Testis (tissue), 3 donors: ENCODE measurements around the gene MTA1. TPM values are rescaled to one million over a fixed set of nuclear protein-coding genes. Genes with fewer than 3 reads are reported as not detected.

ENCODE experiments used
- DNase-seq: peaks from one replicate; pipeline ENCODE4 v3.0.0-alpha.2; 2019
- H3K27ac ChIP-seq, 2 donors: fragments of 200-600 bp; sonication (generic); one replicate each; pipeline ENCODE4 v1.5.1; 2019
- H3K27me3 ChIP-seq: fragments of 200-600 bp; sonication (generic); one replicate; pipeline ENCODE4 v1.5.1; 2019
- H3K36me3 ChIP-seq: fragments of 200-600 bp; sonication (generic); one replicate; pipeline ENCODE4 v1.5.1; 2017; ENCODE audit warnings: low read depth; ENCODE audit errors: missing control alignments
- H3K4me1 ChIP-seq: fragments of 200-600 bp; sonication (generic); one replicate; pipeline ENCODE4 v1.5.1; 2019
- H3K4me3 ChIP-seq, 2 donors: fragments of 200-600 bp; sonication (generic); one replicate each; pipeline ENCODE4 v1.5.1; 2017 to 2019
- H3K9me3 ChIP-seq: fragments of 200-600 bp; sonication (generic); one replicate; pipeline ENCODE4 v1.5.1; 2017
- POLR2A ChIP-seq: fragments of 450-650 bp; IDR thresholded peaks from one replicate; pipeline ENCODE4 v1.6.1; 2017; ENCODE audit warnings: antibody characterized with exemption, mild to moderate bottlenecking, moderate library complexity
- WGBS, 2 donors: methylation state at CpG; one replicate each; pipeline ENCODE4 v1.1.5; 2018; 5-methylcytosine and 5-hydroxymethylcytosine counted together
- intact Hi-C: fragments of 100-400 bp; cut with DNase I; formaldehyde crosslinking; loops from one replicate; pipeline ENCODE4 v1.15.1; 2023; ENCODE audit warnings: low total_unique reads
- polyA plus RNA-seq: library from polyadenylated mRNA; stranded (reverse); fragments of 350-450 nt; fragmentation: Illumina TruSeq; extraction: RNeasy Lipid Tissue Mini Kit (QIAGEN cat#74804); gene quantifications from one replicate; pipeline ENCODE4 v1.2.3, GENCODE V29; 2014; ENCODE audit warnings: low read depth, low replicate concordance; ENCODE audit not compliant: insufficient read depth
- total RNA-seq, 2 donors: library from RNA; depleted of rRNA; stranded (reverse); fragments of >200 nt; gene quantifications; one replicate each; pipeline ENCODE4 v1.2.3, GENCODE V29; 2016
- TF ChIP-seq, protein P1 (sequence below), 3 experiments: fragments of 450-650 bp in 2 of 3; fragments of 200-600 bp in 1 of 3; sonication (generic) in 1 of 3; IDR thresholded peaks; one replicate each; pipeline ENCODE4 v1.5.1; 2016 to 2019; ENCODE audit warnings: antibody characterized with exemption in 3 of 3, mild to moderate bottlenecking in 2 of 3, moderate library complexity in 1 of 3

The MTA1 gene
- total and polyA plus RNA-seq, 3 donors from 2014 or later = 118 to 135 (median 120) TPM

- Histone ChIP-seq H3K4me1 (peaks cover 5% of the 10 kb centered on the region), H3K27me3 (no peaks in the 10 kb centered on the region), H3K36me3 (no peaks in the 10 kb centered on the region), H3K4me3 (no peak overlapping the region), H3K27ac (no peak overlapping the region), H3K9me3 (no peaks in the 10 kb centered on the region)
- TF ChIP-seq POLR2A = no peak
- TF ChIP-seq, protein P1, sequence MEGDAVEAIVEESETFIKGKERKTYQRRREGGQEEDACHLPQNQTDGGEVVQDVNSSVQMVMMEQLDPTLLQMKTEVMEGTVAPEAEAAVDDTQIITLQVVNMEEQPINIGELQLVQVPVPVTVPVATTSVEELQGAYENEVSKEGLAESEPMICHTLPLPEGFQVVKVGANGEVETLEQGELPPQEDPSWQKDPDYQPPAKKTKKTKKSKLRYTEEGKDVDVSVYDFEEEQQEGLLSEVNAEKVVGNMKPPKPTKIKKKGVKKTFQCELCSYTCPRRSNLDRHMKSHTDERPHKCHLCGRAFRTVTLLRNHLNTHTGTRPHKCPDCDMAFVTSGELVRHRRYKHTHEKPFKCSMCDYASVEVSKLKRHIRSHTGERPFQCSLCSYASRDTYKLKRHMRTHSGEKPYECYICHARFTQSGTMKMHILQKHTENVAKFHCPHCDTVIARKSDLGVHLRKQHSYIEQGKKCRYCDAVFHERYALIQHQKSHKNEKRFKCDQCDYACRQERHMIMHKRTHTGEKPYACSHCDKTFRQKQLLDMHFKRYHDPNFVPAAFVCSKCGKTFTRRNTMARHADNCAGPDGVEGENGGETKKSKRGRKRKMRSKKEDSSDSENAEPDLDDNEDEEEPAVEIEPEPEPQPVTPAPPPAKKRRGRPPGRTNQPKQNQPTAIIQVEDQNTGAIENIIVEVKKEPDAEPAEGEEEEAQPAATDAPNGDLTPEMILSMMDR (IDR thresholded peaks at IDR 0.05) = no peak
- 93 to 96% methylated on average over 10 of the region's 10 CpGs for WGBS, 2 donors
- intact Hi-C loops = no loop called here
- DNase-seq = no peak
Measured at GRCh38 chr14:105427412-105427811, 7.8 kb downstream of the MTA1 start.

GRCh38 chr14:105427936-105428485, 8.4 kb downstream of the MTA1 start:
- no peak overlapping the region for H3K4me3 ChIP-seq
- no peaks in the 10 kb centered on the region for H3K27me3 ChIP-seq
- H3K27ac ChIP-seq = no peak overlapping the region
- H3K36me3 ChIP-seq = no peaks in the 10 kb centered on the region
- no peaks in the 10 kb centered on the region for H3K4me1 ChIP-seq
- intact Hi-C loops = no loop called here
- TF ChIP-seq POLR2A = no peak
- TF ChIP-seq, protein P1 (IDR thresholded peaks at IDR 0.05) = no peak
- H3K9me3 ChIP-seq = no peaks in the 10 kb centered on the region
- DNase-seq = no peak
- WGBS, 2 donors = 90 to 93% methylated on average over 9 of the region's 9 CpGs

GRCh38 chr14:105430042-105430441, 10.4 kb downstream of the MTA1 start:
- Histone ChIP-seq H3K4me3 (no peak overlapping the region), H3K4me1 (no peaks in the 10 kb centered on the region), H3K27me3 (no peaks in the 10 kb centered on the region), H3K27ac (no peak overlapping the region), H3K36me3 (no peaks in the 10 kb centered on the region), H3K9me3 (no peaks in the 10 kb centered on the region)
- TF ChIP-seq, protein P1 (IDR thresholded peaks at IDR 0.05) = no peak
- TF ChIP-seq POLR2A = no peak
- 78 to 86% methylated on average over 6 of the region's 6 CpGs for WGBS, 2 donors
- intact Hi-C loops = no loop called here
- DNase-seq = no peak

DNA sequence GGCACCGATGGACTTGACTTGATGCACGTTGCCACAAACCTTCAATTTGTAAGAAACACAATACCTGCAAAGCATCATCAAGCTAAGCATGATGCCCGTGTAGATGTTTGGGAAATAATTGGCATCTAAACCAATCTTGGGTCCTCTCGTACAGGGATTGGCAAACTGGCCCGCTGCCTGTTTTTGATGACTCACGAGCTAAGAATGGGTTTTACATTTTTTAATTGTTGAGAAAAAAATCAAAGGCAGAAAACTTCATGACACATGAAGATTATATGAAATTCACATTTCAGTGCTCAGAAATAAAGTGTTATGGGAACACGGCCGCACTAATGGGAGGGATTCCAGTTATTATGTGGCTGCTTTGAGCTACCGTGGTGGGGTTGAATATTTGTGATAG, 10.9 kb downstream of the MTA1 start:
- Histone ChIP-seq H3K27ac (no peak overlapping the region), H3K9me3 (no peaks in the 10 kb centered on the region), H3K36me3 (no peaks in the 10 kb centered on the region), H3K27me3 (no peaks in the 10 kb centered on the region), H3K4me1 (no peaks in the 10 kb centered on the region), H3K4me3 (no peak overlapping the region)
- DNase-seq = no peak
- intact Hi-C loops = no loop called here
- 74 to 77% methylated on average over 9 of the region's 9 CpGs for WGBS, 2 donors
- no peak for TF ChIP-seq POLR2A
- TF ChIP-seq, protein P1 (IDR thresholded peaks at IDR 0.05) = no peak

DNA sequence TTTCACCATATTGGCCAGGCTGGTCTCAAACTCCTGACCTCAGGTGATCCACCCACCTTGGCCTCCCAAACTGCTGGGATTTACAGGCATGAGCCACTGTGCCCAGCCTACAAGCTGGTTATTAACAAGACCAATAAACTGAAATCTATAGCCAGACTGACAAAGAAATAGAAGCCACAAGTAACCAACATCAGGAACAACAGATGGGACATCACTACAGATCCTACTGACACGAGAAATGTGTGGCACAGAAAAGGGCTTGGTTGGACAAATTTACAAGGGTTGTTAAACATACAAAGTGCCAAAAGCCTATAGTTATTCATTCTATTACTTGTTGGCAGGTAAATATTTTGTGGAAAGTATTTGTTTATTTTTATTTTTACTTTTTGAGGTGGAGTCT, 11.6 kb downstream of the MTA1 start:
- no peaks in the 10 kb centered on the region for H3K36me3 ChIP-seq
- H3K9me3 ChIP-seq = no peaks in the 10 kb centered on the region
- H3K27me3 ChIP-seq = no peaks in the 10 kb centered on the region
- TF ChIP-seq, protein P1 (IDR thresholded peaks at IDR 0.05) = no peak
- TF ChIP-seq POLR2A = no peak
- H3K27ac ChIP-seq = no peak overlapping the region
- H3K4me3 ChIP-seq = no peak overlapping the region
- intact Hi-C loops = no loop called here
- 90 to 91% methylated on average over 1 of the region's 1 CpG for WGBS, 2 donors
- H3K4me1 ChIP-seq = no peaks in the 10 kb centered on the region
- DNase-seq = no peak
